Measurements from ENCODE around the gene TRAPPC11.

- no peak for TF ChIP-seq ZFP30 (CRISPR knock-in tag; IDR thresholded peaks at IDR 0.05)
- no peak for TF ChIP-seq PATZ1 (CRISPR knock-in tag; IDR thresholded peaks at IDR 0.05; ENCODE audit: borderline replicate concordance)
- TF ChIP-seq TSHZ2 (CRISPR knock-in tag; IDR thresholded peaks at IDR 0.05) = no peak
- no peak for TF ChIP-seq GLIS3 (CRISPR knock-in tag; IDR thresholded peaks at IDR 0.05)
- TF ChIP-seq ARNTL (CRISPR knock-in tag; IDR thresholded peaks at IDR 0.05; ENCODE audit: borderline replicate concordance, low read depth) = no peak
- no peak for TF ChIP-seq ZNF565 (CRISPR knock-in tag; conservative IDR thresholded peaks at IDR 0.05; ENCODE audit: low read depth)
- TF ChIP-seq SNAI2 (CRISPR knock-in tag; IDR thresholded peaks at IDR 0.05) = no peak
- no peak for TF ChIP-seq ESRRG (CRISPR knock-in tag; IDR thresholded peaks at IDR 0.05)
These were observed 73.2 kb downstream of the TRAPPC11 start for GRCh38 chr4:183732296-183732695.

Measured in SK-N-SH treated with all-trans-retinoic acid at 6 μM for 48 hours (cell line).